ENCODE data around the gene TTLL8. TPM values are rescaled to one million over a fixed set of nuclear protein-coding genes. Genes with fewer than 3 reads are reported as not detected.
"Not testable (repeated sequence)": the region's sequence is repeated elsewhere in the genome, so short reads cannot be mapped to it uniquely, and the experiment has no call there.

Gene TTLL8
- total and polyA plus RNA-seq, 4 experiments from 2014 or later, result not detected

- Mint-ChIP-seq H3K36me3 (no peaks in the 10 kb centered on the region), H3K4me1 (peaks cover 0 to 7% (median 2%) of the 10 kb centered on the region in 4 donors), H3K4me3 (no peak overlapping the region), H3K27ac (no peak overlapping the region), H3K27me3 (peaks cover 8 to 14% of the 10 kb centered on the region in 2 donors), H3K9me3 (peaks cover 0 to 9% (median 5%) of the 10 kb centered on the region in 8 donors)
- no peak for DNase-seq
- Histone ChIP-seq H3K9me3 (ENCODE audit: control insufficient read depth in 1 of 2, low read length in 2 of 2) (no peaks in the 10 kb centered on the region), H3K36me3 (ENCODE audit: insufficient read depth, low read length) (no peaks in the 10 kb centered on the region), H3K4me1 (ENCODE audit: insufficient read depth, low read length) (no peaks in the 10 kb centered on the region), H3K27me3 (ENCODE audit: insufficient read depth, low read length) (no peaks in the 10 kb centered on the region), H3K4me3 (ENCODE audit: low read length in 2 of 2) (no peak overlapping the region), H3K27ac (ENCODE audit: low read depth, low read length) (no peak overlapping the region)
- CTCF ChIA-PET (ENCODE audit: partially characterized antibody), result no interaction called here
- intact Hi-C loops (cut with micrococcal nuclease), result no loop called here
- POLR2A ChIA-PET (ENCODE audit: partially characterized antibody), result no interaction called here
These were observed 29.5 kb upstream of the TTLL8 start for GRCh38 chr22:50087646-50088045.

- H3K4me1 Mint-ChIP-seq; H3K27ac Mint-ChIP-seq; H3K27me3 ChIP-seq (ENCODE audit: insufficient read depth, low read length); H3K36me3 Mint-ChIP-seq; H3K4me3 Mint-ChIP-seq; H3K36me3 ChIP-seq (ENCODE audit: insufficient read depth, low read length); H3K4me3 ChIP-seq (ENCODE audit: low read length in 2 of 2); intact Hi-C loops (cut with micrococcal nuclease); H3K9me3 ChIP-seq (ENCODE audit: control insufficient read depth in 1 of 2, low read length in 2 of 2); H3K27ac ChIP-seq (ENCODE audit: low read depth, low read length); H3K4me1 ChIP-seq (ENCODE audit: insufficient read depth, low read length); H3K9me3 Mint-ChIP-seq; CTCF ChIA-PET (ENCODE audit: partially characterized antibody); DNase-seq; POLR2A ChIA-PET (ENCODE audit: partially characterized antibody): not testable (repeated sequence)
- peaks cover 8 to 13% of the 10 kb centered on the region in 2 donors for H3K27me3 Mint-ChIP-seq
These were observed 28.9 kb upstream of the TTLL8 start for GRCh38 chr22:50086975-50087374.

GRCh38 chr22:50086526-50086925, 28.4 kb upstream of the TTLL8 start:
- POLR2A ChIA-PET (ENCODE audit: partially characterized antibody), result no interaction called here
- no peaks in the 10 kb centered on the region for H3K36me3 Mint-ChIP-seq
- Histone ChIP-seq H3K27ac (ENCODE audit: low read depth, low read length) (no peak overlapping the region), H3K4me1 (ENCODE audit: insufficient read depth, low read length) (no peaks in the 10 kb centered on the region), H3K27me3 (ENCODE audit: insufficient read depth, low read length) (no peaks in the 10 kb centered on the region), H3K9me3 (ENCODE audit: control insufficient read depth in 1 of 2, low read length in 2 of 2) (no peaks in the 10 kb centered on the region), H3K36me3 (ENCODE audit: insufficient read depth, low read length) (no peaks in the 10 kb centered on the region), H3K4me3 (ENCODE audit: low read length in 2 of 2) (no peak overlapping the region)
- H3K4me3 Mint-ChIP-seq, result peak overlapping the region in 1 of 8 donors; percentile 25
- peaks cover 8 to 11% of the 10 kb centered on the region in 2 donors for H3K27me3 Mint-ChIP-seq
- peaks cover 0 to 7% (median 2%) of the 10 kb centered on the region in 4 donors for H3K4me1 Mint-ChIP-seq
- intact Hi-C loops (cut with micrococcal nuclease), result no loop called here
- DNase-seq, result no peak
- peaks cover 0 to 9% (median 5%) of the 10 kb centered on the region in 8 donors for H3K9me3 Mint-ChIP-seq
- CTCF ChIA-PET (ENCODE audit: partially characterized antibody), result no interaction called here
- no peak overlapping the region for H3K27ac Mint-ChIP-seq

- H3K27ac ChIP-seq (ENCODE audit: low read depth, low read length), result no peak within 1 kb of the TSS
- no peaks in the 10 kb centered on the region for H3K9me3 ChIP-seq (ENCODE audit: control insufficient read depth in 1 of 2, low read length in 2 of 2)
- no peaks in the 10 kb centered on the region for H3K4me1 ChIP-seq (ENCODE audit: insufficient read depth, low read length)
- H3K27me3 ChIP-seq (ENCODE audit: insufficient read depth, low read length), result no peaks in the 10 kb centered on the region
- Mint-ChIP-seq H3K27me3 (peaks cover 9 to 16% of the 10 kb centered on the region in 2 donors), H3K4me3 (peak within 1 kb of the TSS in 6 of 8 donors; percentile 21 to 70 (median 69)), H3K36me3 (no peaks in the 10 kb centered on the region), H3K9me3 (peaks cover 0 to 9% (median 5%) of the 10 kb centered on the region in 8 donors), H3K27ac (peak within 1 kb of the TSS in 4 of 7 donors; percentile 23 to 53 (median 28)), H3K4me1 (peaks cover 0 to 7% (median 2%) of the 10 kb centered on the region in 4 donors)
- H3K4me3 ChIP-seq (ENCODE audit: low read length in 2 of 2), result no peak within 1 kb of the TSS
- POLR2A ChIA-PET (ENCODE audit: partially characterized antibody), result no interaction called here
- intact Hi-C loops (cut with micrococcal nuclease), result no loop called here
- CTCF ChIA-PET (ENCODE audit: partially characterized antibody), result interaction anchor here (0.8 kb wide), 1 partner anchor 318 kb away, joined by 3 read pairs; no protein-coding TSS in a partner anchor
- no peaks in the 10 kb centered on the region for H3K36me3 ChIP-seq (ENCODE audit: insufficient read depth, low read length)
- DNase-seq, result peak in 1 of 5 donors; percentile 2
These were observed 27.3 kb upstream of the TTLL8 start, which contains the start of gene MLC1 for GRCh38 chr22:50085211-50085972. TSS of gene MLC1 (minus strand) at chr22:50085426. CDS start at chr22:50084902, 524 bp downstream.

- H3K4me3 ChIP-seq (ENCODE audit: low read length in 2 of 2), result no peak overlapping the region
- H3K4me3 Mint-ChIP-seq, result no peak overlapping the region
- H3K27ac Mint-ChIP-seq, result no peak overlapping the region
- CTCF ChIA-PET (ENCODE audit: partially characterized antibody), result no interaction called here
- DNase-seq, result no peak
- POLR2A ChIA-PET (ENCODE audit: partially characterized antibody), result no interaction called here
- peaks cover 0 to 7% (median 2%) of the 10 kb centered on the region in 4 donors for H3K4me1 Mint-ChIP-seq
- no peaks in the 10 kb centered on the region for H3K36me3 ChIP-seq (ENCODE audit: insufficient read depth, low read length)
- intact Hi-C loops (cut with micrococcal nuclease), result no loop called here
- H3K27ac ChIP-seq (ENCODE audit: low read depth, low read length), result no peak overlapping the region
- H3K4me1 ChIP-seq (ENCODE audit: insufficient read depth, low read length), result no peaks in the 10 kb centered on the region
- H3K9me3 ChIP-seq (ENCODE audit: control insufficient read depth in 1 of 2, low read length in 2 of 2), result no peaks in the 10 kb centered on the region
- H3K9me3 Mint-ChIP-seq, result peaks cover 0 to 9% (median 5%) of the 10 kb centered on the region in 8 donors
- no peaks in the 10 kb centered on the region for H3K36me3 Mint-ChIP-seq
- H3K27me3 Mint-ChIP-seq, result peaks cover 9 to 16% of the 10 kb centered on the region in 2 donors
- no peaks in the 10 kb centered on the region for H3K27me3 ChIP-seq (ENCODE audit: insufficient read depth, low read length)
These were observed 26.5 kb upstream of the TTLL8 start for GRCh38 chr22:50084614-50085021.

- Histone ChIP-seq H3K27ac (ENCODE audit: low read depth, low read length) (no peak overlapping the region), H3K4me3 (ENCODE audit: low read length in 2 of 2) (no peak overlapping the region), H3K9me3 (ENCODE audit: control insufficient read depth in 1 of 2, low read length in 2 of 2) (no peaks in the 10 kb centered on the region), H3K4me1 (ENCODE audit: insufficient read depth, low read length) (no peaks in the 10 kb centered on the region), H3K27me3 (ENCODE audit: insufficient read depth, low read length) (no peaks in the 10 kb centered on the region), H3K36me3 (ENCODE audit: insufficient read depth, low read length) (no peaks in the 10 kb centered on the region)
- CTCF ChIA-PET (ENCODE audit: partially characterized antibody), result no interaction called here
- Mint-ChIP-seq H3K4me3 (no peak overlapping the region), H3K4me1 (peaks cover 0 to 6% (median 2%) of the 10 kb centered on the region in 4 donors), H3K36me3 (no peaks in the 10 kb centered on the region), H3K27me3 (peaks cover 9 to 16% of the 10 kb centered on the region in 2 donors), H3K27ac (no peak overlapping the region), H3K9me3 (peaks cover 0 to 9% (median 5%) of the 10 kb centered on the region in 8 donors)
- DNase-seq, result no peak
- intact Hi-C loops (cut with micrococcal nuclease), result no loop called here
- POLR2A ChIA-PET (ENCODE audit: partially characterized antibody), result no interaction called here
These were observed 26.0 kb upstream of the TTLL8 start for GRCh38 chr22:50084080-50084477.

GRCh38 chr22:50083462-50084079, 25.5 kb upstream of the TTLL8 start:
- ChIA-PET POLR2A (ENCODE audit: partially characterized antibody) (no interaction called here), CTCF (ENCODE audit: partially characterized antibody) (no interaction called here)
- no peak overlapping the region for H3K4me3 ChIP-seq (ENCODE audit: low read length in 2 of 2)
- peaks cover 9 to 19% of the 10 kb centered on the region in 2 donors for H3K27me3 Mint-ChIP-seq
- H3K9me3 ChIP-seq (ENCODE audit: control insufficient read depth in 1 of 2, low read length in 2 of 2), result no peaks in the 10 kb centered on the region
- H3K4me3 Mint-ChIP-seq, result no peak overlapping the region
- no peak overlapping the region for H3K27ac Mint-ChIP-seq
- H3K9me3 Mint-ChIP-seq, result peaks cover 0 to 9% (median 5%) of the 10 kb centered on the region in 8 donors
- no peaks in the 10 kb centered on the region for H3K36me3 Mint-ChIP-seq
- H3K27me3 ChIP-seq (ENCODE audit: insufficient read depth, low read length), result no peaks in the 10 kb centered on the region
- peaks cover 0 to 6% (median 2%) of the 10 kb centered on the region in 4 donors for H3K4me1 Mint-ChIP-seq
- DNase-seq, result no peak
- intact Hi-C loops (cut with micrococcal nuclease), result no loop called here
- no peaks in the 10 kb centered on the region for H3K4me1 ChIP-seq (ENCODE audit: insufficient read depth, low read length)
- no peaks in the 10 kb centered on the region for H3K36me3 ChIP-seq (ENCODE audit: insufficient read depth, low read length)
- H3K27ac ChIP-seq (ENCODE audit: low read depth, low read length), result no peak overlapping the region

All from CD4-positive, alpha-beta memory T cell (primary cell).